Vagina (tissue), 2 donors: ENCODE data around the gene HECTD4.

Source experiments
- POLR2A ChIP-seq, 2 donors: fragments of 450-650 bp; IDR thresholded peaks; one replicate each; pipeline ENCODE4 v1.6.1; 2017; ENCODE audit warnings: antibody characterized with exemption in 2 of 2, mild to moderate bottlenecking in 2 of 2, moderate library complexity in 2 of 2
- POLR2AphosphoS5 ChIP-seq, 2 donors: sonication (generic); formaldehyde crosslinking; IDR thresholded peaks; one replicate each; pipeline ENCODE4 v1.9.0; 2017; ENCODE audit warnings: antibody characterized with exemption in 2 of 2, mild to moderate bottlenecking in 2 of 2, low read depth in 1 of 2; ENCODE audit not compliant: insufficient read depth in 1 of 2
- TF ChIP-seq, protein P1 (sequence below), 3 experiments: fragments of 450-650 bp in 2 of 3; fragments of 200-600 bp in 1 of 3; sonication (generic) in 1 of 3; IDR thresholded peaks; one replicate each; pipeline ENCODE4 v1.5.1; 2017 to 2019; ENCODE audit warnings: antibody characterized with exemption in 3 of 3, mild to moderate bottlenecking in 2 of 3, moderate library complexity in 2 of 3

DNA sequence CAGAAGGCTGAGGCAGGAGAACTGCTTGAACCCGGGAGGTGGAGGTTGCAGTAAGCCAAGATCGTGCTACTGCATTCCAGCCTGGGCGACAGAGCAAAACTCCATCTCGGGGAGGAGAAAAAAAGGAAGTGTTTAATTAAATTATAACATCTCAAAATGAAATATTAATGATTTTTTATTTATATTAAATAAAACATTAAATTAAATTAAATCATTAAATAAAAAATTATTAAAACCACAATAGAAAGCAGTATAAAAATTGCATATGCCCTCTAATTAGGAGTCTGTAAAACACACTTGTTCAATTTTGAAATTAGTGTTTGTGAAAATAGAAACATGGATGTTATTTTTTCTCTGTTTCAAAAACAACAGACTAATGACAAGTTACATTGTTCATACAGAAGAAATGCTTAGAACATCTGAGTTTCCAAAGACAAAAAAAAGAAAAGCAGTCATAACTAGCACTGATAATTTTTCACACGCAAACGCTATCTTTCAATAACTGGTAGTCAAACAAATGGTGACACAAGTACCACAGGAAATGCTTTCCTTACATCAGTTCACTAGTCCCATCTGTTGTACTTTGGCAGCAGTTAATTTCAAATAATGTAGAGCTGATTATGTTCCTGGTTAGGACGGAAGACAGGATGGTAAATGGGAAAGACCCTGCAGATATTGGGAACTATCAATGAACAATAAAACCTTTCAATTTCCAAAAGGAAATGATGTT, 54.9 kb downstream of the HECTD4 start:
- TF ChIP-seq POLR2A (IDR thresholded peaks at IDR 0.05) (no peak), POLR2AphosphoS5 (IDR thresholded peaks at IDR 0.05; ENCODE audit: insufficient read depth in 1 of 2, low read depth in 1 of 2) (no peak)
- TF ChIP-seq, protein P1, sequence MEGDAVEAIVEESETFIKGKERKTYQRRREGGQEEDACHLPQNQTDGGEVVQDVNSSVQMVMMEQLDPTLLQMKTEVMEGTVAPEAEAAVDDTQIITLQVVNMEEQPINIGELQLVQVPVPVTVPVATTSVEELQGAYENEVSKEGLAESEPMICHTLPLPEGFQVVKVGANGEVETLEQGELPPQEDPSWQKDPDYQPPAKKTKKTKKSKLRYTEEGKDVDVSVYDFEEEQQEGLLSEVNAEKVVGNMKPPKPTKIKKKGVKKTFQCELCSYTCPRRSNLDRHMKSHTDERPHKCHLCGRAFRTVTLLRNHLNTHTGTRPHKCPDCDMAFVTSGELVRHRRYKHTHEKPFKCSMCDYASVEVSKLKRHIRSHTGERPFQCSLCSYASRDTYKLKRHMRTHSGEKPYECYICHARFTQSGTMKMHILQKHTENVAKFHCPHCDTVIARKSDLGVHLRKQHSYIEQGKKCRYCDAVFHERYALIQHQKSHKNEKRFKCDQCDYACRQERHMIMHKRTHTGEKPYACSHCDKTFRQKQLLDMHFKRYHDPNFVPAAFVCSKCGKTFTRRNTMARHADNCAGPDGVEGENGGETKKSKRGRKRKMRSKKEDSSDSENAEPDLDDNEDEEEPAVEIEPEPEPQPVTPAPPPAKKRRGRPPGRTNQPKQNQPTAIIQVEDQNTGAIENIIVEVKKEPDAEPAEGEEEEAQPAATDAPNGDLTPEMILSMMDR (IDR thresholded peaks at IDR 0.05), result no peak
